K562 (cell line): ENCODE measurements around the gene ITGB3BP. TPM values are rescaled to one million over a fixed set of nuclear protein-coding genes. Genes with fewer than 3 reads are reported as not detected.

ENCODE experiments used
- BRD4 ChIP-seq: fragments of 200-600 bp; sonication (generic); IDR thresholded peaks from 2 replicates; pipeline ENCODE4 v1.6.1; 2017; ENCODE audit warnings: inconsistent platforms
- CREM ChIP-seq: IDR thresholded peaks from 2 replicates; pipeline ENCODE4 v1.6.1; 2014; ENCODE audit warnings: antibody characterized with exemption, low read depth
- E2F3 ChIP-seq: fragments of 250-450 bp; sonication (Bioruptor Pico); IDR thresholded peaks from 2 replicates; pipeline ENCODE4 v1.4.0; 2020; ENCODE audit warnings: mild to moderate bottlenecking
- KLF16 ChIP-seq: IDR thresholded peaks from 2 replicates; pipeline ENCODE4 v1.6.1; 2016; ENCODE audit warnings: antibody characterized with exemption
- MAFG ChIP-seq: fragments of 450-650 bp; conservative IDR thresholded peaks from 2 replicates; pipeline ENCODE4 v1.6.1; 2016; ENCODE audit warnings: missing genetic modification characterization, missing compliant biosample characterization
- MBD2 ChIP-seq: sonication (generic); IDR thresholded peaks from 2 replicates; pipeline ENCODE4 v1.6.1; 2016; ENCODE audit warnings: low read depth, borderline replicate concordance
- MGA ChIP-seq: fragments of 450-650 bp; IDR thresholded peaks from 2 replicates; pipeline ENCODE4 v1.6.1; 2016; ENCODE audit warnings: mild to moderate bottlenecking, moderate library complexity
- RBM22 ChIP-seq: fragments of 200-400 bp; formaldehyde crosslinking; IDR thresholded peaks from 2 replicates; pipeline ENCODE4 v1.6.1; 2018; ENCODE audit warnings: low read length, low read depth; ENCODE audit not compliant: poor library complexity, severe bottlenecking
- SAFB2 ChIP-seq: fragments of 200-400 bp; formaldehyde crosslinking; IDR thresholded peaks from 2 replicates; pipeline ENCODE4 v1.6.1; 2018; ENCODE audit warnings: borderline replicate concordance, low read length, low read depth, moderate library complexity; ENCODE audit not compliant: severe bottlenecking
- SP1 ChIP-seq: sonication (generic); formaldehyde crosslinking; IDR thresholded peaks from 2 replicates; pipeline ENCODE4 v1.8.1; 2022; ENCODE audit warnings: mild to moderate bottlenecking, missing genetic modification reagents
- ZNF23 ChIP-seq: fragments of 250-450 bp; sonication (Bioruptor Pico); IDR thresholded peaks from 2 replicates; pipeline ENCODE4 v1.4.0; 2020; ENCODE audit warnings: mild to moderate bottlenecking
- ZNF316 ChIP-seq: fragments of 450-650 bp; IDR thresholded peaks from 2 replicates; pipeline ENCODE4 v1.6.1; 2016
- polyA plus RNA-seq, 8 experiments: library from polyadenylated mRNA; depleted of rRNA in 4 of 8; stranded (reverse) in 5 of 8; unstranded in 3 of 8; fragments of >200 nt; fragmentation: Nextera tagmentation in 2 of 8; fragmentation: Illumina TruSeq in 1 of 8; extraction: Ambion mirVana in 2 of 8; extraction: Trizol in 1 of 8; gene quantifications; 2 replicates each; pipeline versions ENCODE4 v1.2.1 to v1.2.3, GENCODE V29; 2011 to 2014; ENCODE audit warnings: inconsistent platforms in 1 of 8, missing spikeins in 1 of 8
- total RNA-seq, 7 experiments: library from RNA; depleted of rRNA in 6 of 7; stranded (reverse); fragments of >200 nt in 6 of 7; fragmentation: Illumina TruSeq in 2 of 7; extraction: Trizol in 2 of 7; gene quantifications; 2 replicates each; pipeline versions ENCODE4 v1.2.1 to v1.2.3, GENCODE V29; 2011 to 2021; ENCODE audit warnings: low replicate concordance in 1 of 7
- TF ChIP-seq, protein P1 (sequence below): fragments of 450-650 bp; formaldehyde crosslinking; IDR thresholded peaks from 2 replicates; pipeline ENCODE4 v1.4.0; 2022; ENCODE audit warnings: mild to moderate bottlenecking, moderate library complexity

The ITGB3BP gene
- total and polyA plus RNA-seq, 9 of the 15 experiments (the other 6 are each of a cell fraction or from before 2014, with no cell fraction given): 62.8 to 151 (median 110) TPM

DNA sequence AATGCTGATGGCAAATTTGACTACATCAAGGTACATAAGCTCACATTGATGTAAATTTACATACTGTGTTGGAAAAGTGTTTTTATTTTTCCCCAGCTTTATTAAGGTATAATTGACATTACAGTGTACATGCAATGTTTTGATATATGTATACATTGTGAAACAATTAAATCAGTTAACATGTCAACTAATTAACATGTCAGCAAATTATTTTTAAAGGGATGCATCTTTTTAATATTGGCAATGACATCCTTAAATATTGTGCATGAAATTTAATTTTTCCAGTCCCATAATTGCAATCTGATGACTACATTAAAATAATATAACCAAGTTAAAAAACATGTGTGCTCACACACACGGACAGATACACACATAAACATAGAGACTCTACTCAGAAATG lies 9.7 kb upstream of the ITGB3BP start (continued):
- no peak for TF ChIP-seq MGA
- peak; percentile 46; the same call in 1 of the 2 replicates for TF ChIP-seq MAFG (tag)
- no peak for TF ChIP-seq E2F3
- no peak for TF ChIP-seq MBD2
- TF ChIP-seq, protein P1, sequence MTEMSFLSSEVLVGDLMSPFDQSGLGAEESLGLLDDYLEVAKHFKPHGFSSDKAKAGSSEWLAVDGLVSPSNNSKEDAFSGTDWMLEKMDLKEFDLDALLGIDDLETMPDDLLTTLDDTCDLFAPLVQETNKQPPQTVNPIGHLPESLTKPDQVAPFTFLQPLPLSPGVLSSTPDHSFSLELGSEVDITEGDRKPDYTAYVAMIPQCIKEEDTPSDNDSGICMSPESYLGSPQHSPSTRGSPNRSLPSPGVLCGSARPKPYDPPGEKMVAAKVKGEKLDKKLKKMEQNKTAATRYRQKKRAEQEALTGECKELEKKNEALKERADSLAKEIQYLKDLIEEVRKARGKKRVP (CRISPR knock-in tag): no peak
- no peak for TF ChIP-seq CREM
- peak; percentile 85 for TF ChIP-seq ZNF316
- TF ChIP-seq SAFB2: no peak
- TF ChIP-seq SP1 (CRISPR knock-in tag): no peak
- TF ChIP-seq KLF16: no peak
- TF ChIP-seq BRD4: no peak
- no peak for TF ChIP-seq ZNF23 (CRISPR knock-in tag)
- no peak for TF ChIP-seq RBM22
